ENCODE data around the gene TNXB. TPM values are rescaled to one million over a fixed set of nuclear protein-coding genes. Genes with fewer than 3 reads are reported as not detected.

The TNXB gene
- total RNA-seq, 1 experiment from 2014 or later, result 10.6 TPM

- no TSS peak for BruUV-seq (replicated peaks)
- TF ChIP-seq, protein P1, sequence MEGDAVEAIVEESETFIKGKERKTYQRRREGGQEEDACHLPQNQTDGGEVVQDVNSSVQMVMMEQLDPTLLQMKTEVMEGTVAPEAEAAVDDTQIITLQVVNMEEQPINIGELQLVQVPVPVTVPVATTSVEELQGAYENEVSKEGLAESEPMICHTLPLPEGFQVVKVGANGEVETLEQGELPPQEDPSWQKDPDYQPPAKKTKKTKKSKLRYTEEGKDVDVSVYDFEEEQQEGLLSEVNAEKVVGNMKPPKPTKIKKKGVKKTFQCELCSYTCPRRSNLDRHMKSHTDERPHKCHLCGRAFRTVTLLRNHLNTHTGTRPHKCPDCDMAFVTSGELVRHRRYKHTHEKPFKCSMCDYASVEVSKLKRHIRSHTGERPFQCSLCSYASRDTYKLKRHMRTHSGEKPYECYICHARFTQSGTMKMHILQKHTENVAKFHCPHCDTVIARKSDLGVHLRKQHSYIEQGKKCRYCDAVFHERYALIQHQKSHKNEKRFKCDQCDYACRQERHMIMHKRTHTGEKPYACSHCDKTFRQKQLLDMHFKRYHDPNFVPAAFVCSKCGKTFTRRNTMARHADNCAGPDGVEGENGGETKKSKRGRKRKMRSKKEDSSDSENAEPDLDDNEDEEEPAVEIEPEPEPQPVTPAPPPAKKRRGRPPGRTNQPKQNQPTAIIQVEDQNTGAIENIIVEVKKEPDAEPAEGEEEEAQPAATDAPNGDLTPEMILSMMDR (IDR thresholded peaks at IDR 0.05; ENCODE audit: unreplicated experiment), result no peak
- Mint-ChIP-seq H3K27ac (ENCODE audit: unreplicated experiment) (no peak overlapping the region), H3K4me1 (ENCODE audit: low read depth, unreplicated experiment) (peaks cover 11% of the 10 kb centered on the region), H3K27me3 (ENCODE audit: unreplicated experiment) (peaks cover 32% of the 10 kb centered on the region), H3K36me3 (ENCODE audit: insufficient read depth, unreplicated experiment) (peaks cover 41% of the 10 kb centered on the region), H3K9me3 (ENCODE audit: low read depth, unreplicated experiment) (no peaks in the 10 kb centered on the region), H3K4me3 (ENCODE audit: low read depth, unreplicated experiment) (no peak overlapping the region)
- intact Hi-C loops (cut with micrococcal nuclease; ENCODE audit: unreplicated experiment), result no loop called here
- CTCF ChIA-PET, result interaction anchor here (0.6 kb wide), 1 partner anchor 643 kb away, joined by 4 read pairs; no protein-coding TSS in a partner anchor
- DNase-seq, result no peak
These were observed 23.0 kb upstream of the TNXB start for GRCh38 chr6:32132110-32132509.

DNA sequence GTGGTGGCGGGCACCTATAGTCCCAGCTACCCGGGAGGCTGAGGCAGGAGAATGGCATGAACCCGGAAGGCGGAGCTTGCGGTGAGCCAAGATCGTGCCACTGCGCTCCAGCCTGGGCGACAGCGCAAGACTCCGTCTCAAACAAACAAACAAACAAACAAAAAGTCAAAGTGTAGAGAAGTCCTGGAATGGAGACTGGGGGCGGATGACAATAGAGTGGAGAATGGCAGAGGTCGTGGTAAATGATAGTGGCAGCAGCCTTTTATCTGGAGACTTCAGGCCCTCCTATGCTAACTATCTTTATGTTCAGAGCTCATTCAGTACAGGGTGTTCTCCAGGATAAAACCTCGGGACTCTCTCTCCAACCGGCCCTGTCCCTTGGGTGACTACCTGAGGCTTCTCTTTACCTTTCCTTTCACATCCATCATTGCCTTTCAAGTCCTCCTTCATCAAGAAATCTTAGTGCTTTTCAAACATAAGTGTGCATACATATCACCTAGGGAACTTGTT lies 22.4 kb upstream of the TNXB start:
- Mint-ChIP-seq H3K9me3 (ENCODE audit: low read depth, unreplicated experiment) (no peaks in the 10 kb centered on the region), H3K27ac (ENCODE audit: unreplicated experiment) (no peak overlapping the region), H3K36me3 (ENCODE audit: insufficient read depth, unreplicated experiment) (peaks cover 47% of the 10 kb centered on the region), H3K4me3 (ENCODE audit: low read depth, unreplicated experiment) (no peak overlapping the region), H3K4me1 (ENCODE audit: low read depth, unreplicated experiment) (peaks cover 17% of the 10 kb centered on the region), H3K27me3 (ENCODE audit: unreplicated experiment) (peaks cover 29% of the 10 kb centered on the region)
- TF ChIP-seq, protein P1 (IDR thresholded peaks at IDR 0.05; ENCODE audit: unreplicated experiment), result no peak
- no TSS peak for BruUV-seq (replicated peaks)
- no peak for DNase-seq
- CTCF ChIA-PET, result interaction anchor here (0.6 kb wide), 2 partner anchors 64 to 642 kb away, joined by 3 to 4 read pairs; no protein-coding TSS in a partner anchor
- intact Hi-C loops (cut with micrococcal nuclease; ENCODE audit: unreplicated experiment), result no loop called here

DNA sequence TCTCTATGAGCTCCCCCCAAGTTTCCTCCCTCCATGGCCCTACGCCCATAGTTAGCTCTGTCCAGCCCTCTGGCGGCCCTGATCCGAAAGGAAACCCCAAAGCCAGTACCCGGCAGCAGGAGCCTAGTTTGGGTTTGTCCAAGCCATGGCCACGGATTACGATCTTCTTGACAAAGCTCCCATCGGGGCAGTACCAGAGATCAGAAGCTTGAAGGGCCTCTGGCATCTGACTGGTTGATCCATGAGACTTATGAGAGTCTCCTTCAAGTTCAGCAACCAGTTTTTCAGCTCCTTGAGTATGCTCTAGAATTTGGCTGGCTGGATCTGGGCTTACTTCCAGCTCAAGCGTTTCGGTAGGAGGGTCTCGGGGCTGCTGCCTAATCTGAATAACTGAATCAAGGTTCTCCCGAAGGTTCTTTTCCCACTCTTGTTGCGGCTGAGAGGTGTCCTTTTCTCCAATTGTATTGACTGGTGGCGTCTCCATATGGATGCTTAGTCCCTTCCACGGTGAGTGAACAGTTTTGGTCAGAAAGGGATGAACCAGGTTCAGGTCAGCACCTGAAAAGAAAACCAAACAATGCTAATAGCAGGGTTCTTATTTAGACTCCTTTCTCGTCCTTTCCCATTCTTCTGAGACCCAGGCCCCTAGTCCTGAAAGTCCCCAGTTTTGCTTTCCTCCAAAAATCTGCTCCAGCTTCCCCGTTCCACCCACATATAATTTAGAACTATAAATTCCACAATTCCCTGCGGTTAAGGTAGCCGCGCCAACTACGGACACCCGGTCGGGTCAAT lies 20.4 kb upstream of the TNXB start:
- DNase-seq, result no peak
- Mint-ChIP-seq H3K4me1 (ENCODE audit: low read depth, unreplicated experiment) (peaks cover 23% of the 10 kb centered on the region), H3K27me3 (ENCODE audit: unreplicated experiment) (peaks cover 13% of the 10 kb centered on the region), H3K36me3 (ENCODE audit: insufficient read depth, unreplicated experiment) (peaks cover 59% of the 10 kb centered on the region), H3K4me3 (ENCODE audit: low read depth, unreplicated experiment) (peak overlapping the region; percentile 98), H3K9me3 (ENCODE audit: low read depth, unreplicated experiment) (no peaks in the 10 kb centered on the region), H3K27ac (ENCODE audit: unreplicated experiment) (peak overlapping the region; percentile 91)
- TF ChIP-seq, protein P1 (IDR thresholded peaks at IDR 0.05; ENCODE audit: unreplicated experiment), result no peak
- CTCF ChIA-PET, result interaction anchor here (0.6 to 4.6 kb wide), 11 partner anchors 11 to 1431 kb away, joined by 3 to 39 read pairs (median 4); partner anchors contain the start of gene VARS2
- TSS peak; percentile 41 for BruUV-seq (replicated peaks)
- intact Hi-C loops (cut with micrococcal nuclease; ENCODE audit: unreplicated experiment), result no loop called here

- peaks cover 65% of the 10 kb centered on the region for H3K36me3 Mint-ChIP-seq (ENCODE audit: insufficient read depth, unreplicated experiment)
- no peak for DNase-seq
- TF ChIP-seq, protein P1 (IDR thresholded peaks at IDR 0.05; ENCODE audit: unreplicated experiment), result no peak
- CTCF ChIA-PET, result interaction anchor here (0.6 to 4.6 kb wide), 7 partner anchors 11 to 1215 kb away, joined by 3 to 39 read pairs (median 4); partner anchors contain the start of gene VARS2
- H3K4me1 Mint-ChIP-seq (ENCODE audit: low read depth, unreplicated experiment), result peaks cover 23% of the 10 kb centered on the region
- peak overlapping the region; percentile 98 for H3K27ac Mint-ChIP-seq (ENCODE audit: unreplicated experiment)
- H3K4me3 Mint-ChIP-seq (ENCODE audit: low read depth, unreplicated experiment), result peak overlapping the region; percentile 98
- intact Hi-C loops (cut with micrococcal nuclease; ENCODE audit: unreplicated experiment), result no loop called here
- no TSS peak for BruUV-seq (replicated peaks)
- H3K9me3 Mint-ChIP-seq (ENCODE audit: low read depth, unreplicated experiment), result no peaks in the 10 kb centered on the region
- peaks cover 6% of the 10 kb centered on the region for H3K27me3 Mint-ChIP-seq (ENCODE audit: unreplicated experiment)
These were observed 19.7 kb upstream of the TNXB start for GRCh38 chr6:32128751-32129296.

Measured in Calu3 (cell line).